Measurements from ENCODE around the gene TCTN3. TPM values are rescaled to one million over a fixed set of nuclear protein-coding genes. Genes with fewer than 3 reads are reported as not detected.
A peak's percentile ranks its signal among the peaks of the same experiment; 100 is the strongest.

TCTN3 gene
- total and polyA plus RNA-seq, 4 donors: 15.1 to 18.3 (median 17.3) TPM

GRCh38 chr10:95693071-95693667 is 558 bp downstream of the TCTN3 start:
- TF ChIP-seq GABPA (IDR thresholded peaks at IDR 0.05 in 1 of 2, conservative IDR thresholded peaks at IDR 0.05 in 1 of 2): no peak
- peak; percentile 7 for TF ChIP-seq REST (IDR thresholded peaks at IDR 0.05)
- TF ChIP-seq ZBTB33 (IDR thresholded peaks at IDR 0.05): no peak
- Histone ChIP-seq H3K9ac (ENCODE audit: low read depth in 1 of 2, low read length in 2 of 2) (peak overlapping the region; percentile 84 to 87), H3K4me1 (ENCODE audit: control insufficient read depth in 4 of 4, insufficient read depth in 4 of 4, low read length in 3 of 4) (peaks cover 3 to 15% (median 8%) of the 10 kb centered on the region in 4 donors), H3K9me3 (ENCODE audit: control insufficient read depth in 4 of 4, low read length in 3 of 4) (no peaks in the 10 kb centered on the region), H3K4me3 (ENCODE audit: low read depth in 1 of 3, low read length in 3 of 3) (peak overlapping the region; percentile 68 to 87 (median 82)), H3K27ac (ENCODE audit: low read depth in 1 of 2, low read length in 2 of 2) (peak overlapping the region; percentile 44 to 58), H3K27me3 (ENCODE audit: control insufficient read depth in 4 of 4, insufficient read depth in 4 of 4, low read length in 3 of 4) (no peaks in the 10 kb centered on the region), H3K36me3 (ENCODE audit: control insufficient read depth in 4 of 4, insufficient read depth in 3 of 4, low read depth in 1 of 4, low read length in 3 of 4) (peaks cover 0 to 9% (median 5%) of the 10 kb centered on the region in 4 donors)
- 15% methylated on average over 15 of the region's 15 CpGs for WGBS
- DNase-seq (ENCODE audit: low spot score): no peak

- Histone ChIP-seq H3K9ac (ENCODE audit: low read depth in 1 of 2, low read length in 2 of 2) (no peak overlapping the region), H3K36me3 (ENCODE audit: control insufficient read depth in 4 of 4, insufficient read depth in 3 of 4, low read depth in 1 of 4, low read length in 3 of 4) (peaks cover 2 to 19% (median 13%) of the 10 kb centered on the region in 4 donors), H3K27ac (ENCODE audit: low read depth in 1 of 2, low read length in 2 of 2) (no peak overlapping the region), H3K4me1 (ENCODE audit: control insufficient read depth in 4 of 4, insufficient read depth in 4 of 4, low read length in 3 of 4) (peaks cover 3 to 15% (median 8%) of the 10 kb centered on the region in 4 donors), H3K27me3 (ENCODE audit: control insufficient read depth in 4 of 4, insufficient read depth in 4 of 4, low read length in 3 of 4) (no peaks in the 10 kb centered on the region), H3K9me3 (ENCODE audit: control insufficient read depth in 4 of 4, low read length in 3 of 4) (no peaks in the 10 kb centered on the region), H3K4me3 (ENCODE audit: low read depth in 1 of 3, low read length in 3 of 3) (no peak overlapping the region)
- 92% methylated on average over 2 of the region's 2 CpGs for WGBS
- no peak for DNase-seq (ENCODE audit: low spot score)
- no peak for TF ChIP-seq ATF3 (IDR thresholded peaks at IDR 0.05)
- TF ChIP-seq HNF4G (IDR thresholded peaks at IDR 0.05): no peak
- no peak for TF ChIP-seq RAD21 (IDR thresholded peaks at IDR 0.05)
- TF ChIP-seq FOXA2 (IDR thresholded peaks at IDR 0.05): no peak
- TF ChIP-seq GABPA (IDR thresholded peaks at IDR 0.05 in 1 of 2, conservative IDR thresholded peaks at IDR 0.05 in 1 of 2): no peak
- no peak for TF ChIP-seq MAX (IDR thresholded peaks at IDR 0.05)
- TF ChIP-seq NR2F2 (IDR thresholded peaks at IDR 0.05): no peak
- no peak for TF ChIP-seq YY1 (IDR thresholded peaks at IDR 0.05)
Observed at GRCh38 chr10:95691281-95691680, 2.4 kb downstream of the TCTN3 start.

GRCh38 chr10:95688648-95689047 is 5.1 kb downstream of the TCTN3 start:
- 63% methylated on average over 2 of the region's 2 CpGs for WGBS
- H3K4me1 ChIP-seq (ENCODE audit: control insufficient read depth in 4 of 4, insufficient read depth in 4 of 4, low read length in 3 of 4): peaks cover 3 to 15% (median 8%) of the 10 kb centered on the region in 4 donors
- no peak for DNase-seq (ENCODE audit: low spot score)
- H3K36me3 ChIP-seq (ENCODE audit: control insufficient read depth in 4 of 4, insufficient read depth in 3 of 4, low read depth in 1 of 4, low read length in 3 of 4): peaks cover 3 to 38% (median 31%) of the 10 kb centered on the region in 4 donors
- H3K4me3 ChIP-seq (ENCODE audit: low read depth in 1 of 3, low read length in 3 of 3): no peak overlapping the region
- no peaks in the 10 kb centered on the region for H3K9me3 ChIP-seq (ENCODE audit: control insufficient read depth in 4 of 4, low read length in 3 of 4)
- H3K9ac ChIP-seq (ENCODE audit: low read depth in 1 of 2, low read length in 2 of 2): no peak overlapping the region
- no peak overlapping the region for H3K27ac ChIP-seq (ENCODE audit: low read depth in 1 of 2, low read length in 2 of 2)
- no peaks in the 10 kb centered on the region for H3K27me3 ChIP-seq (ENCODE audit: control insufficient read depth in 4 of 4, insufficient read depth in 4 of 4, low read length in 3 of 4)
- TF ChIP-seq EGR1 (IDR thresholded peaks at IDR 0.05; ENCODE audit: low read depth in 2 of 2) (no peak), YY1 (IDR thresholded peaks at IDR 0.05) (no peak), NR2F2 (IDR thresholded peaks at IDR 0.05) (no peak), SP1 (IDR thresholded peaks at IDR 0.05) (no peak), CTCF (IDR thresholded peaks at IDR 0.05; ENCODE audit: low read depth, low read length, missing input control) (no peak), ZBTB33 (IDR thresholded peaks at IDR 0.05) (no peak), TAF1 (conservative IDR thresholded peaks at IDR 0.05) (no peak), FOXA2 (IDR thresholded peaks at IDR 0.05) (no peak), HNF4G (IDR thresholded peaks at IDR 0.05) (no peak), GABPA (IDR thresholded peaks at IDR 0.05 in 1 of 2, conservative IDR thresholded peaks at IDR 0.05 in 1 of 2) (no peak), MAX (IDR thresholded peaks at IDR 0.05) (no peak), RAD21 (IDR thresholded peaks at IDR 0.05) (no peak)
